HCT116 (cell line): ENCODE measurements around the gene COL4A1. TPM values are rescaled to one million over a fixed set of nuclear protein-coding genes. Genes with fewer than 3 reads are reported as not detected.

Experiments used
- ATAC-seq: fragments of 200-7000 bp; cut with Tn5 transposase; 2 replicates; pipeline ENCODE4 v1.9.1; 2020; ENCODE audit warnings: mild to moderate bottlenecking, moderate library complexity
- BruUV-seq: library from RNA; stranded (reverse); fragments of 400-500 nt; replicated peaks from 2 replicates; lab custom pipeline; 2021; lab: Mats Ljungman, UMichigan
- CTCF ChIA-PET: fragments of 300-600 bp; sonication (Branson Sonifier 250); formaldehyde crosslinking; loops from one replicate; lab custom pipeline; 2021; ENCODE audit warnings: antibody characterized with exemption; lab: Charles Lee
- POLR2A ChIA-PET: fragments of 300-600, 350-600 bp; sonication (Branson Sonifier 250); formaldehyde crosslinking; loops from one replicate; lab custom pipeline; 2021; ENCODE audit warnings: antibody characterized with exemption; lab: Charles Lee
- RAD21 ChIA-PET, 2 experiments: fragments of 300-600 bp; sonication (Branson Sonifier 250); formaldehyde crosslinking; loops; one replicate each; lab custom pipeline; 2023; ENCODE audit warnings: low total read pairs in 2 of 2; ENCODE audit not compliant: uncharacterized antibody in 2 of 2, unreplicated experiment in 2 of 2, low non-redundant PET in 1 of 2; lab: Charles Lee
- DNase-seq: peaks from one replicate; pipeline ENCODE4 v3.0.0-alpha.2; 2010; ENCODE audit warnings: low read depth, low spot score
- H2AFZ ChIP-seq: fragments of 200-600 bp; shearing (Covaris generic), sonication (generic); 2 replicates; pipeline ENCODE4 v1.6.1; 2017; ENCODE audit warnings: low read depth, mixed run types, mixed read lengths, antibody characterized with exemption, low read length; ENCODE audit not compliant: poor library complexity, severe bottlenecking
- H3K27ac ChIP-seq: 2 replicates; pipeline ENCODE4 v1.5.1; 2012; ENCODE audit warnings: low read depth, low read length
- H3K27me3 ChIP-seq: fragments of 200-600 bp; sonication (generic); 2 replicates; pipeline ENCODE4 v1.6.1; 2016; ENCODE audit warnings: mixed run types, low read length, mixed read lengths; ENCODE audit not compliant: insufficient read depth
- H3K36me3 ChIP-seq, 2 experiments: fragments of 200-500 bp in 1 of 2; fragments of 200-600 bp in 1 of 2; sonication (Bioruptor generic) in 1 of 2; sonication (generic) in 1 of 2; 2 replicates each; pipeline versions ENCODE4 v1.5.1 to v1.6.1; 2014 to 2016; ENCODE audit warnings: low read length in 2 of 2, inconsistent platforms in 1 of 2, mixed read lengths in 1 of 2, mixed run types in 1 of 2; ENCODE audit not compliant: insufficient read depth in 2 of 2, control insufficient read depth in 1 of 2
- H3K4me1 ChIP-seq, 2 experiments: fragments of 200-600 bp in 1 of 2; sonication (generic) in 1 of 2; 2 replicates each; pipeline versions ENCODE4 v1.5.1 to v1.6.1; 2012 to 2017; ENCODE audit warnings: low read length in 2 of 2, inconsistent platforms in 1 of 2, mild to moderate bottlenecking in 1 of 2, mixed read lengths in 1 of 2, mixed run types in 1 of 2, moderate library complexity in 1 of 2; ENCODE audit not compliant: insufficient read depth in 2 of 2, control insufficient read depth in 1 of 2
- H3K4me2 ChIP-seq: fragments of 200-600 bp; sonication (generic); 2 replicates; pipeline ENCODE4 v1.6.1; 2017; ENCODE audit warnings: mixed run types, low read length, mixed read lengths
- H3K4me3 ChIP-seq, 2 experiments: fragments of 200-600 bp in 1 of 2; sonication (generic) in 1 of 2; replicated peaks in 1 of 2; 2 replicates each; pipeline ENCODE4 v1.5.1; 2011 to 2016; ENCODE audit warnings: low read length in 2 of 2, control low read depth in 1 of 2, low read depth in 1 of 2, mild to moderate bottlenecking in 1 of 2, mixed read lengths in 1 of 2, mixed run types in 1 of 2
- H3K79me2 ChIP-seq: fragments of 200-600 bp; sonication (generic); 2 replicates; pipeline ENCODE4 v1.6.1; 2017; ENCODE audit warnings: mild to moderate bottlenecking, mixed run types, low read length, moderate library complexity, mixed read lengths; ENCODE audit not compliant: insufficient read depth
- H3K9ac ChIP-seq: fragments of 200-600 bp; sonication (generic); 2 replicates; pipeline ENCODE4 v1.6.1; 2016; ENCODE audit warnings: low read length, mixed read lengths
- H3K9me2 ChIP-seq: fragments of 200-600 bp; sonication (generic), shearing (Covaris generic); 2 replicates; pipeline ENCODE4 v1.6.1; 2017; ENCODE audit warnings: mixed run types, mild to moderate bottlenecking, moderate library complexity; ENCODE audit not compliant: insufficient read depth
- H3K9me3 ChIP-seq, 2 experiments: fragments of 200-500 bp in 1 of 2; fragments of 200-600 bp in 1 of 2; sonication (Bioruptor generic) in 1 of 2; sonication (generic) in 1 of 2; 2 replicates each; pipeline ENCODE4 v1.6.1; 2014 to 2017; ENCODE audit warnings: low read length in 2 of 2, mixed read lengths in 2 of 2, inconsistent platforms in 1 of 2, low read depth in 1 of 2, mild to moderate bottlenecking in 1 of 2, mixed run types in 1 of 2, moderate library complexity in 1 of 2; ENCODE audit not compliant: control insufficient read depth in 1 of 2, insufficient read depth in 1 of 2
- H4K20me1 ChIP-seq: fragments of 200-600 bp; sonication (generic), shearing (Covaris generic); 2 replicates; pipeline ENCODE4 v1.6.1; 2017; ENCODE audit warnings: mixed run types, mild to moderate bottlenecking, moderate library complexity; ENCODE audit not compliant: insufficient read depth
- ATF3 ChIP-seq: IDR thresholded peaks from 2 replicates; pipeline ENCODE4 v1.6.1; 2012
- CTCF ChIP-seq, 3 experiments: fragments of 200-600 bp in 1 of 3; sonication (generic) in 1 of 3; IDR thresholded peaks in 2 of 3; conservative IDR thresholded peaks in 1 of 3; 2 replicates each; pipeline ENCODE4 v1.5.1; 2012 to 2017; ENCODE audit warnings: low read depth in 2 of 3, low read length in 2 of 3, antibody characterized with exemption in 1 of 3, borderline replicate concordance in 1 of 3, control low read depth in 1 of 3, mild to moderate bottlenecking in 1 of 3, mixed read lengths in 1 of 3, mixed run types in 1 of 3, moderate library complexity in 1 of 3; ENCODE audit not compliant: insufficient read depth in 1 of 3
- ELF1 ChIP-seq: IDR thresholded peaks from 2 replicates; pipeline ENCODE4 v1.6.1; 2012; ENCODE audit warnings: low read depth, borderline replicate concordance
- EZH2 ChIP-seq: fragments of 200-600 bp; sonication (generic); IDR thresholded peaks from 2 replicates; pipeline ENCODE4 v1.6.1; 2017; ENCODE audit warnings: antibody characterized with exemption, mixed run types
- JUND ChIP-seq: IDR thresholded peaks from 2 replicates; pipeline ENCODE4 v1.6.1; 2012
- POLR2AphosphoS5 ChIP-seq: IDR thresholded peaks from 2 replicates; pipeline ENCODE4 v1.6.1; 2011; ENCODE audit warnings: mild to moderate bottlenecking, low read depth, low read length, moderate library complexity
- RAD21 ChIP-seq: IDR thresholded peaks from 2 replicates; pipeline ENCODE4 v1.6.1; 2012; ENCODE audit warnings: low read depth, mild to moderate bottlenecking
- REST ChIP-seq: IDR thresholded peaks from 2 replicates; pipeline ENCODE4 v1.6.1; 2012; ENCODE audit warnings: low read depth
- SIN3A ChIP-seq: IDR thresholded peaks from 2 replicates; pipeline ENCODE4 v1.6.1; 2012; ENCODE audit warnings: low read depth
- TCF7L2 ChIP-seq: IDR thresholded peaks from 2 replicates; pipeline ENCODE4 v1.7.0; 2011; ENCODE audit warnings: borderline replicate concordance, inconsistent platforms; ENCODE audit not compliant: insufficient read depth, insufficient read length; ENCODE audit errors: extremely low read depth
- ZBTB33 ChIP-seq: IDR thresholded peaks from 2 replicates; pipeline ENCODE4 v1.6.1; 2011; ENCODE audit warnings: mild to moderate bottlenecking, low read length, moderate library complexity; ENCODE audit not compliant: insufficient replicate concordance; ENCODE audit errors: extremely low read depth
- ZNF274 ChIP-seq: fragments of 200-500 bp; sonication (Bioruptor generic); IDR thresholded peaks from 2 replicates; pipeline ENCODE4 v1.6.1; 2014; ENCODE audit warnings: mild to moderate bottlenecking, low read depth, low read length, inconsistent platforms
- intact Hi-C: fragments of 100-400 bp; cut with micrococcal nuclease; formaldehyde crosslinking; loops from 2 replicates; pipeline ENCODE4 v1.10.0; 2022
- total RNA-seq: library from RNA; stranded (reverse); gene quantifications from one replicate; pipeline ENCODE4 v1.2.1, GENCODE V29; 2021; ENCODE audit not compliant: unreplicated experiment

Gene COL4A1
- total RNA-seq, 1 experiment from 2014 or later = 0.57 TPM

GRCh38 chr13:110132225-110132982 lies 174.6 kb downstream of the COL4A1 start:
- TF ChIP-seq EZH2 (no peak), JUND (no peak), POLR2AphosphoS5 (no peak), REST (no peak), ZBTB33 (no peak), TCF7L2 (no peak), ZNF274 (no peak), ATF3 (no peak), ELF1 (no peak), SIN3A (no peak), CTCF (IDR thresholded peaks at IDR 0.05 in 2 of 3, conservative IDR thresholded peaks at IDR 0.05 in 1 of 3; ENCODE audit: borderline replicate concordance in 1 of 3, insufficient read depth in 1 of 3, low read depth in 2 of 3, low read length in 2 of 3) (no peak), RAD21 (no peak)
- DNase-seq (no peak), ATAC-seq (no peak)
- Histone ChIP-seq H3K4me3 (no peak overlapping the region), H3K9ac (no peak overlapping the region), H4K20me1 (no peaks in the 10 kb centered on the region), H3K27me3 (no peaks in the 10 kb centered on the region), H3K79me2 (no peaks in the 10 kb centered on the region), H3K9me3 (no peaks in the 10 kb centered on the region), H3K36me3 (no peaks in the 10 kb centered on the region), H2AFZ (no peak overlapping the region), H3K9me2 (no peaks in the 10 kb centered on the region), H3K27ac (no peak overlapping the region), H3K4me1 (peaks cover under 1 to 4% of the 10 kb centered on the region in 2 experiments; a peak in 3 of 4 replicates), H3K4me2 (no peak overlapping the region)
- POLR2A ChIA-PET = no interaction called here
- RAD21 ChIA-PET = no interaction called here
- CTCF ChIA-PET = no interaction called here
- BruUV-seq = no TSS peak
- intact Hi-C loops = no loop called here
